Neural progenitor cell (in vitro differentiated cells): Measurements from ENCODE around the gene SWAP70. TPM values are rescaled to one million over a fixed set of nuclear protein-coding genes. Genes with fewer than 3 reads are reported as not detected.
"Not testable (repeated sequence)": the region's sequence is repeated elsewhere in the genome, so short reads cannot be mapped to it uniquely, and the experiment has no call there.

ENCODE experiments used
- DNase-seq: peaks from one replicate; pipeline ENCODE4 v3.0.0-alpha.2; 2016; ENCODE audit warnings: low spot score
- H2AFZ ChIP-seq: fragments of 200-600 bp; sonication (generic); replicated peaks from 2 replicates; pipeline ENCODE4 v1.6.1; 2016; ENCODE audit warnings: antibody characterized with exemption
- H3F3A ChIP-seq: fragments of 200-600 bp; sonication (generic); 2 replicates; pipeline ENCODE4 v1.6.1; 2016; ENCODE audit warnings: antibody characterized with exemption, low read depth
- H3K27ac ChIP-seq: fragments of 200-600 bp; sonication (generic); 2 replicates; pipeline ENCODE4 v1.5.1; 2016; ENCODE audit warnings: mild to moderate bottlenecking
- H3K27me3 ChIP-seq: fragments of 200-600 bp; sonication (generic); 2 replicates; pipeline ENCODE4 v1.6.1; 2016; ENCODE audit warnings: mild to moderate bottlenecking, moderate library complexity
- H3K36me3 ChIP-seq: fragments of 200-600 bp; sonication (generic); 2 replicates; pipeline ENCODE4 v1.5.1; 2016
- H3K4me1 ChIP-seq: fragments of 200-600 bp; sonication (generic); 2 replicates; pipeline ENCODE4 v1.6.1; 2016; ENCODE audit warnings: mixed run types
- H3K4me2 ChIP-seq: fragments of 200-600 bp; sonication (generic); 2 replicates; pipeline ENCODE4 v1.6.1; 2016
- H3K4me3 ChIP-seq: fragments of 200-600 bp; sonication (generic); 2 replicates; pipeline ENCODE4 v1.5.1; 2016
- H3K79me2 ChIP-seq: fragments of 200-600 bp; sonication (generic); 2 replicates; pipeline ENCODE4 v1.6.1; 2016; ENCODE audit warnings: low read depth
- H3K9ac ChIP-seq: fragments of 200-600 bp; sonication (generic); 2 replicates; pipeline ENCODE4 v1.6.1; 2016
- H3K9me3 ChIP-seq: fragments of 200-600 bp; sonication (generic); 2 replicates; pipeline ENCODE4 v1.5.1; 2016; ENCODE audit warnings: low read depth
- H4K20me1 ChIP-seq: fragments of 200-600 bp; sonication (generic); 2 replicates; pipeline ENCODE4 v1.6.1; 2016; ENCODE audit warnings: low read depth
- H3K27ac Mint-ChIP-seq: 3 replicates; pipeline ENCODE4 v1.8.0; 2021; ENCODE audit warnings: mixed read lengths
- H3K27me3 Mint-ChIP-seq: 2 replicates; pipeline ENCODE4 v1.8.0; 2022; ENCODE audit warnings: low read depth, mild to moderate bottlenecking, inconsistent platforms, moderate library complexity, mixed read lengths; ENCODE audit not compliant: insufficient read depth
- H3K36me3 Mint-ChIP-seq: 3 replicates; pipeline ENCODE4 v1.8.0; 2021; ENCODE audit warnings: mixed read lengths
- H3K4me1 Mint-ChIP-seq: 3 replicates; pipeline ENCODE4 v1.8.0; 2021; ENCODE audit warnings: mixed read lengths
- H3K4me3 Mint-ChIP-seq: 3 replicates; pipeline ENCODE4 v1.8.0; 2021; ENCODE audit warnings: mild to moderate bottlenecking, moderate library complexity, mixed read lengths
- H3K9me3 Mint-ChIP-seq: 3 replicates; pipeline ENCODE4 v1.8.0; 2020; ENCODE audit warnings: mixed read lengths
- EZH2 ChIP-seq: fragments of 200-600 bp; sonication (generic); IDR thresholded peaks from 2 replicates; pipeline ENCODE4 v1.6.1; 2017; ENCODE audit warnings: antibody characterized with exemption, mild to moderate bottlenecking, moderate library complexity
- EZH2phosphoT487 ChIP-seq: fragments of 200-600 bp; sonication (generic); IDR thresholded peaks from 2 replicates; pipeline ENCODE4 v1.6.1; 2017; ENCODE audit warnings: antibody characterized with exemption
- total RNA-seq: library from RNA; depleted of rRNA; stranded (reverse); fragments of >200 nt; gene quantifications from 2 replicates; pipeline ENCODE4 v1.2.3, GENCODE V29; 2015; ENCODE audit warnings: low replicate concordance
- TF ChIP-seq, protein P1 (sequence below): fragments of 200-600 bp; sonication (generic); IDR thresholded peaks from 2 replicates; pipeline ENCODE4 v1.5.1; 2017; ENCODE audit warnings: antibody characterized with exemption, mild to moderate bottlenecking

Gene SWAP70
- total RNA-seq, 1 donor from 2014 or later, result 25.5 TPM

DNA sequence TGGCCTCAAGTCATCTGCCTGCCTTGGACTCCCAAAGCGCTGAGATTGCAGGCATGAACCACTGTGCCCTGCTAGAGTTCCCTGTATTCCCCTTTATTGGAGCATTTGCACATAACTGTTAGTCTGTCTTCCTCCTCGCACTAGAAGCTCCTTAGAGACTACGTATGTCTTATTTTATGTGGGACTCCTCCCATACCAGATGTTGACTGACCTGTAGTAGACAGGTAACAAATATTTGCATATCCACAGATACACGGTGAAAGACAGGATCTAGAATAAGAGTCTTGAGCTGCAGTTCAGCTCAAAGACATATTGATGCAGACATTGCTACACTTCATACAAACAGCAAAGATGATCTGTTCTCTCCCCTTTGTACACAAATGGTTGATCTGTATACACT lies 40.7 kb downstream of the SWAP70 start:
- H3K4me3 ChIP-seq, result no peak overlapping the region

DNA sequence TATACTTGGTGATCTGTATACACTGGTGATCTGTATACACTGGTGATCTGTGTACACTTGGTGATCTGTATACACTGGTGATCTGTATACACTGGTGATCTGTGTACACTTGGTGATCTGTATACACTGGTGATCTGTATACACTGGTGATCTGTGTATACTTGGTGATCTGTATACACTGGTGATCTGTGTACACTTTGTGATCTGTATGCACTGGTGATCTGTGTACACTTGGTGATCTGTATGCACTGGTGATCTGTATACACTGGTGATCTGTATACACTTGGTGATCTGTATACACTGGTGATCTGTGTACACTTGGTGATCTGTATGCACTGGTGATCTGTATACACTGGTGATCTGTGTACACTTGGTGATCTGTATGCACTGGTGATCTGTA lies 41.5 kb downstream of the SWAP70 start:
- H4K20me1 ChIP-seq, H3K9me3 Mint-ChIP-seq, H2AFZ ChIP-seq, H3K27me3 ChIP-seq, H3K4me2 ChIP-seq, H3K27me3 Mint-ChIP-seq, H3K4me3 Mint-ChIP-seq, H3K4me1 ChIP-seq, H3K27ac ChIP-seq, H3K27ac Mint-ChIP-seq, H3K36me3 Mint-ChIP-seq, H3K9me3 ChIP-seq, H3K9ac ChIP-seq, DNase-seq, H3K36me3 ChIP-seq, H3F3A ChIP-seq, H3K4me1 Mint-ChIP-seq, H3K4me3 ChIP-seq: not testable (repeated sequence)
- peaks cover 36% of the 10 kb centered on the region for H3K79me2 ChIP-seq

More for the DNA sequence above, 40.7 kb downstream of the SWAP70 start:
- no peak overlapping the region for H3K27ac ChIP-seq
- peaks cover 2% of the 10 kb centered on the region for H3K4me1 ChIP-seq
- Mint-ChIP-seq H3K4me1 (peaks cover 8% of the 10 kb centered on the region), H3K27ac (no peak overlapping the region), H3K36me3 (peaks cover 2% of the 10 kb centered on the region), H3K9me3 (no peaks in the 10 kb centered on the region), H3K27me3 (no peaks in the 10 kb centered on the region), H3K4me3 (no peak overlapping the region)
- no peaks in the 10 kb centered on the region for H3K36me3 ChIP-seq
- H3K9me3 ChIP-seq, result no peaks in the 10 kb centered on the region
- no peak overlapping the region for H2AFZ ChIP-seq
- no peak overlapping the region for H3K4me2 ChIP-seq
- H3K27me3 ChIP-seq, result no peaks in the 10 kb centered on the region
- no peak for DNase-seq
- H4K20me1 ChIP-seq, result no peaks in the 10 kb centered on the region
- TF ChIP-seq EZH2 (no peak), EZH2phosphoT487 (no peak)
- TF ChIP-seq, protein P1, sequence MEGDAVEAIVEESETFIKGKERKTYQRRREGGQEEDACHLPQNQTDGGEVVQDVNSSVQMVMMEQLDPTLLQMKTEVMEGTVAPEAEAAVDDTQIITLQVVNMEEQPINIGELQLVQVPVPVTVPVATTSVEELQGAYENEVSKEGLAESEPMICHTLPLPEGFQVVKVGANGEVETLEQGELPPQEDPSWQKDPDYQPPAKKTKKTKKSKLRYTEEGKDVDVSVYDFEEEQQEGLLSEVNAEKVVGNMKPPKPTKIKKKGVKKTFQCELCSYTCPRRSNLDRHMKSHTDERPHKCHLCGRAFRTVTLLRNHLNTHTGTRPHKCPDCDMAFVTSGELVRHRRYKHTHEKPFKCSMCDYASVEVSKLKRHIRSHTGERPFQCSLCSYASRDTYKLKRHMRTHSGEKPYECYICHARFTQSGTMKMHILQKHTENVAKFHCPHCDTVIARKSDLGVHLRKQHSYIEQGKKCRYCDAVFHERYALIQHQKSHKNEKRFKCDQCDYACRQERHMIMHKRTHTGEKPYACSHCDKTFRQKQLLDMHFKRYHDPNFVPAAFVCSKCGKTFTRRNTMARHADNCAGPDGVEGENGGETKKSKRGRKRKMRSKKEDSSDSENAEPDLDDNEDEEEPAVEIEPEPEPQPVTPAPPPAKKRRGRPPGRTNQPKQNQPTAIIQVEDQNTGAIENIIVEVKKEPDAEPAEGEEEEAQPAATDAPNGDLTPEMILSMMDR, result no peak
- H3K79me2 ChIP-seq, result peaks cover 35% of the 10 kb centered on the region
- no peaks in the 10 kb centered on the region for H3F3A ChIP-seq
- H3K9ac ChIP-seq, result no peak overlapping the region

DNA sequence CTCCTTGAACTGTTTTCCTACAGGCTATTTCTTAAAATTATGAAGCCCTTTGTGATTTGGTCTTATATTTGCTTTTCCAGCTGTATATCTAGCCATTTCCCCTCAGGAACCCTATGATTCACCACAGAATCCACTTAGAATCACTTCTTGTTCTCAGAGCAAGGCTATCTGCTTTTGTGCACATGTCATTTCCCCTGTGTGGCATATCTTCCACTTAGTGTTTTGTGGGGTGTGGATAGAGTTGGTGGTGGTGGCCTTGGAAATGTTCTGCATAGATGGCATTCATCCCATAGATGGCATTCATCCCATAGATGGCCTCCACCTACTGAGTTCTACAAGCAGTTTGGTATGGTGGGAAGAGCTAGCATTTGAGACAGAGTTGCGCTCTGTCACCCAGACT lies 44.7 kb downstream of the SWAP70 start:
- no peak overlapping the region for H3K27ac Mint-ChIP-seq
- H3K27me3 ChIP-seq, result no peaks in the 10 kb centered on the region
- no peak for DNase-seq

DNA sequence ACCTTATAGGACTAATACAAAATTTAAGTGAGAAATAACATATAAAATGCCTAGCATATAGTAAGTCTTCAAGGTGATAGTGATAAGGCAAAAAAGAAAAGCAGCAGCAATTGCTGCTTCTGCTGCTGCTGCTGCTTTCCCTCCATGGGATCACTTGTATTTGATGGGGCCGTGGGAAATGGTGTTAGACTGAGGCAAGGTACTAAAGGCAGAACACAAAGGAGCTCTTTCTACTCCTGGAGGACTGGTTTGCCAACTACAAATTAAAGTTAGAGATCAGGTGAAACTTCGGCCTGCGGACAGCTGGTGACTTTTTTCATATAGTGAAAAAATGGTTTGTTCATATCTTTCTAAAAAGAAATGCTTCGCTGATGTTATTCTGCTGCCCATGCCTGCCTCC lies 46.3 kb downstream of the SWAP70 start:
- Histone ChIP-seq H2AFZ (no peak overlapping the region), H3K36me3 (no peaks in the 10 kb centered on the region), H3K9me3 (no peaks in the 10 kb centered on the region), H3K27me3 (no peaks in the 10 kb centered on the region), H3K9ac (no peak overlapping the region), H4K20me1 (no peaks in the 10 kb centered on the region), H3K4me1 (peaks cover 15% of the 10 kb centered on the region), H3K4me2 (no peak overlapping the region), H3F3A (no peaks in the 10 kb centered on the region), H3K27ac (no peak overlapping the region), H3K4me3 (no peak overlapping the region), H3K79me2 (peaks cover 41% of the 10 kb centered on the region)
- H3K27ac Mint-ChIP-seq, result no peak overlapping the region
- H3K4me1 Mint-ChIP-seq, result no peaks in the 10 kb centered on the region
- DNase-seq, result no peak
- H3K9me3 Mint-ChIP-seq, result peaks cover 3% of the 10 kb centered on the region
- H3K27me3 Mint-ChIP-seq, result peaks cover 2% of the 10 kb centered on the region
- TF ChIP-seq EZH2, result no peak
- TF ChIP-seq EZH2phosphoT487, result no peak
- TF ChIP-seq, protein P1, result no peak
- peaks cover 9% of the 10 kb centered on the region for H3K36me3 Mint-ChIP-seq
- no peak overlapping the region for H3K4me3 Mint-ChIP-seq

More for the DNA sequence above, 44.7 kb downstream of the SWAP70 start:
- H3K27me3 Mint-ChIP-seq, result peaks cover 2% of the 10 kb centered on the region
- Histone ChIP-seq H3K79me2 (peaks cover 42% of the 10 kb centered on the region), H4K20me1 (no peaks in the 10 kb centered on the region), H3K36me3 (no peaks in the 10 kb centered on the region), H3F3A (no peaks in the 10 kb centered on the region), H3K4me2 (no peak overlapping the region), H3K27ac (no peak overlapping the region), H3K9me3 (no peaks in the 10 kb centered on the region), H2AFZ (no peak overlapping the region), H3K4me3 (no peak overlapping the region), H3K9ac (no peak overlapping the region), H3K4me1 (peaks cover 15% of the 10 kb centered on the region)
- H3K9me3 Mint-ChIP-seq, result no peaks in the 10 kb centered on the region
- H3K4me3 Mint-ChIP-seq, result no peak overlapping the region
- TF ChIP-seq, protein P1, result no peak
- TF ChIP-seq EZH2 (no peak), EZH2phosphoT487 (no peak)
- peaks cover 2% of the 10 kb centered on the region for H3K36me3 Mint-ChIP-seq
- no peaks in the 10 kb centered on the region for H3K4me1 Mint-ChIP-seq
